Neural cell (in vitro differentiated cells): Measurements from ENCODE around the gene TRAPPC5. TPM values are rescaled to one million over a fixed set of nuclear protein-coding genes. Genes with fewer than 3 reads are reported as not detected.

ENCODE experiments used
- H2AFZ ChIP-seq: fragments of 200-600, 300-800 bp; sonication (generic), shearing (Covaris generic); 2 replicates; pipeline ENCODE4 v1.6.0; 2014; ENCODE audit warnings: low read depth, mild to moderate bottlenecking, antibody characterized with exemption, low read length, moderate library complexity
- H3F3A ChIP-seq: fragments of 200-600 bp; shearing (Covaris generic); 2 replicates; pipeline ENCODE4 v1.6.1; 2016; ENCODE audit warnings: mild to moderate bottlenecking, moderate library complexity, mixed read lengths, antibody characterized with exemption, low read length; ENCODE audit not compliant: insufficient read depth, poor library complexity, severe bottlenecking
- H3K27ac ChIP-seq: fragments of 200-600, 300-800 bp; sonication (generic), shearing (Covaris generic); 2 replicates; pipeline ENCODE4 v1.5.1; 2014; ENCODE audit warnings: mild to moderate bottlenecking, low read length, moderate library complexity
- H3K27me3 ChIP-seq: fragments of 300-800, 200-600 bp; sonication (generic), shearing (Covaris generic); 2 replicates; pipeline ENCODE4 v1.6.0; 2014; ENCODE audit warnings: mild to moderate bottlenecking, low read depth, low read length, moderate library complexity; ENCODE audit not compliant: insufficient read depth
- H3K36me3 ChIP-seq: fragments of 300-800, 200-600 bp; sonication (generic), shearing (Covaris generic); 2 replicates; pipeline ENCODE4 v1.5.1; 2014; ENCODE audit warnings: mild to moderate bottlenecking, antibody characterized with exemption, low read length, moderate library complexity; ENCODE audit not compliant: insufficient read depth
- H3K4me2 ChIP-seq: fragments of 300-800, 200-600 bp; sonication (generic), shearing (Covaris generic); 2 replicates; pipeline ENCODE4 v1.6.0; 2014; ENCODE audit warnings: mild to moderate bottlenecking, low read length
- H3K4me3 ChIP-seq: fragments of 300-800, 200-600 bp; sonication (generic), shearing (Covaris generic); 2 replicates; pipeline ENCODE4 v1.5.1; 2014; ENCODE audit warnings: mild to moderate bottlenecking, low read length, moderate library complexity
- H3K79me2 ChIP-seq: fragments of 200-600 bp; shearing (Covaris generic); replicated peaks from 2 replicates; pipeline ENCODE4 v1.6.0; 2014; ENCODE audit warnings: mild to moderate bottlenecking, low read length, moderate library complexity; ENCODE audit not compliant: insufficient read depth
- H3K9ac ChIP-seq: fragments of 300-800, 200-600 bp; sonication (generic), shearing (Covaris generic); 2 replicates; pipeline ENCODE4 v1.6.1; 2016; ENCODE audit warnings: mild to moderate bottlenecking, low read length, mixed read lengths
- H3K9me2 ChIP-seq: fragments of 200-600 bp; shearing (Covaris generic); 2 replicates; pipeline ENCODE4 v1.6.1; 2016; ENCODE audit warnings: mild to moderate bottlenecking, low read length, mixed read lengths; ENCODE audit not compliant: insufficient read depth
- H3K9me3 ChIP-seq: fragments of 200-600, 300-800 bp; sonication (generic), shearing (Covaris generic); 2 replicates; pipeline ENCODE4 v1.6.1; 2016; ENCODE audit warnings: mild to moderate bottlenecking, mixed run types, low read length, moderate library complexity, mixed read lengths
- H4K20me1 ChIP-seq: fragments of 200-600 bp; shearing (Covaris generic); 2 replicates; pipeline ENCODE4 v1.6.1; 2016; ENCODE audit warnings: mild to moderate bottlenecking, mixed run types; ENCODE audit not compliant: insufficient read depth
- CTCF ChIP-seq: fragments of 450-650 bp; IDR thresholded peaks from 2 replicates; pipeline ENCODE4 v1.5.1; 2014; ENCODE audit warnings: antibody characterized with exemption, mild to moderate bottlenecking, moderate library complexity; ENCODE audit not compliant: poor library complexity, severe bottlenecking
- EP300 ChIP-seq: fragments of 450-650 bp; conservative IDR thresholded peaks from 2 replicates; pipeline ENCODE4 v1.6.1; 2014; ENCODE audit warnings: antibody characterized with exemption, mild to moderate bottlenecking, moderate library complexity; ENCODE audit not compliant: poor library complexity, severe bottlenecking
- EZH2 ChIP-seq: fragments of 200-600, 300-800 bp; shearing (Covaris generic), sonication (generic); IDR thresholded peaks from 2 replicates; pipeline ENCODE4 v1.6.1; 2014; ENCODE audit warnings: antibody characterized with exemption, low read length, borderline replicate concordance, mild to moderate bottlenecking; ENCODE audit not compliant: insufficient read depth, poor library complexity, severe bottlenecking
- MXI1 ChIP-seq: fragments of 450-650 bp; conservative IDR thresholded peaks from 2 replicates; pipeline ENCODE4 v1.6.1; 2014; ENCODE audit warnings: antibody characterized with exemption, mild to moderate bottlenecking; ENCODE audit not compliant: poor library complexity, severe bottlenecking
- POLR2AphosphoS5 ChIP-seq: IDR thresholded peaks from 2 replicates; pipeline ENCODE4 v1.6.1; 2012
- RAD21 ChIP-seq: fragments of 450-650 bp; conservative IDR thresholded peaks from 2 replicates; pipeline ENCODE4 v1.6.1; 2014; ENCODE audit warnings: antibody characterized with exemption, mild to moderate bottlenecking, moderate library complexity
- REST ChIP-seq: IDR thresholded peaks from 2 replicates; pipeline ENCODE4 v1.6.1; 2012; ENCODE audit warnings: borderline replicate concordance
- SMC3 ChIP-seq: fragments of 450-650 bp; conservative IDR thresholded peaks from 2 replicates; pipeline ENCODE4 v1.6.1; 2014; ENCODE audit warnings: antibody characterized with exemption, mild to moderate bottlenecking, moderate library complexity; ENCODE audit not compliant: poor library complexity
- TAF1 ChIP-seq: IDR thresholded peaks from 2 replicates; pipeline ENCODE4 v1.6.1; 2012; ENCODE audit warnings: low read depth
- polyA plus RNA-seq: library from polyadenylated mRNA; depleted of rRNA; stranded (reverse); fragments of >200 nt; gene quantifications from 2 replicates; pipeline ENCODE4 v1.2.3, GENCODE V29; 2014

Gene TRAPPC5
- polyA plus RNA-seq, 1 donor from 2014 or later, result 88.5 TPM

GRCh38 chr19:7729211-7729610 lies 48.6 kb downstream of the TRAPPC5 start:
- Histone ChIP-seq H3K4me2 (no peak overlapping the region), H3K36me3 (no peaks in the 10 kb centered on the region), H4K20me1 (no peaks in the 10 kb centered on the region), H3F3A (no peaks in the 10 kb centered on the region), H3K27ac (no peak overlapping the region), H3K4me3 (no peak overlapping the region), H3K79me2 (no peaks in the 10 kb centered on the region), H3K27me3 (peaks cover 62% of the 10 kb centered on the region), H3K9me2 (no peaks in the 10 kb centered on the region), H2AFZ (no peak overlapping the region), H3K9me3 (no peaks in the 10 kb centered on the region), H3K9ac (no peak overlapping the region)
- no peak for TF ChIP-seq MXI1

GRCh38 chr19:7729831-7730285 lies 49.2 kb downstream of the TRAPPC5 start:
- H3K4me2 ChIP-seq, result no peak overlapping the region
- H3F3A ChIP-seq, result no peaks in the 10 kb centered on the region
- no peaks in the 10 kb centered on the region for H4K20me1 ChIP-seq
- H2AFZ ChIP-seq, result no peak overlapping the region
- no peaks in the 10 kb centered on the region for H3K79me2 ChIP-seq
- no peak overlapping the region for H3K9ac ChIP-seq
- H3K9me3 ChIP-seq, result no peaks in the 10 kb centered on the region
- no peak overlapping the region for H3K27ac ChIP-seq
- no peak for TF ChIP-seq CTCF
- no peak for TF ChIP-seq REST
- TF ChIP-seq TAF1, result no peak
- no peak for TF ChIP-seq EZH2
- no peak for TF ChIP-seq EP300
- TF ChIP-seq MXI1, result no peak
- TF ChIP-seq SMC3, result no peak
- TF ChIP-seq POLR2AphosphoS5, result no peak
- TF ChIP-seq RAD21, result no peak
- peaks cover 63% of the 10 kb centered on the region for H3K27me3 ChIP-seq
- no peaks in the 10 kb centered on the region for H3K9me2 ChIP-seq
- no peaks in the 10 kb centered on the region for H3K36me3 ChIP-seq
- no peak overlapping the region for H3K4me3 ChIP-seq
